ENCODE data around the gene NRIP2. TPM values are rescaled to one million over a fixed set of nuclear protein-coding genes. Genes with fewer than 3 reads are reported as not detected.

Gene NRIP2
- total RNA-seq, 1 donor: not detected

DNA sequence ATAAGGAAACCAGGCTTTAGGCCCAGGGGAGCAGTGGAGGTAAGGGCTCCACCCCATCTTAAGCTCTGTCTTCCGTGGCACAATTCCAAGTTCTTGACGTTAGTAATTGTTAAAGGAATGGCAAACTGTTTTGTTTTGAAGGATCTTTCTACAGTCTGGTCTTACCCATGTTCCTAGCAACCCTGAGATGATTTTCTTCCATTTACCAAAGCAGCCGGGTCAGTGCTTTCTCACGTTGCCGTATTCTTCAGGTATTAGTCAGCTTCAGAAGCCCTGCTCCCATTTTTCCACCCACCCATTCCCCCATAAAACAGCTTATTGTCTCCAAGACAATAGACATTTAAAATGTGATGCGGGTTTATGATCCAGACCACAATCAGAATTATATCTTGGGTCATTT, 10.3 kb downstream of the NRIP2 start:
- H3K36me3 ChIP-seq (ENCODE audit: insufficient read depth, low read length): peaks cover 70% of the 10 kb centered on the region
- H3K4me3 ChIP-seq (ENCODE audit: insufficient read depth, low read length): no peak overlapping the region
- no peaks in the 10 kb centered on the region for H3K9me3 ChIP-seq (ENCODE audit: low read depth, low read length)
- no peak overlapping the region for H2AFZ ChIP-seq (ENCODE audit: low read length)
- no peak overlapping the region for H3K27ac ChIP-seq (ENCODE audit: low read depth, low read length)
- no peaks in the 10 kb centered on the region for H3K27me3 ChIP-seq (ENCODE audit: insufficient read depth, low read length)
- DNase-seq (ENCODE audit: insufficient read length, low spot score, missing footprints): no peak
- no peak overlapping the region for H3K4me2 ChIP-seq (ENCODE audit: insufficient read depth, low read length)
- H4K20me1 ChIP-seq (ENCODE audit: insufficient read depth, low read length): no peaks in the 10 kb centered on the region
- H3K79me2 ChIP-seq (ENCODE audit: insufficient read depth, low read length): no peaks in the 10 kb centered on the region
- H3K4me1 ChIP-seq (ENCODE audit: insufficient read depth, low read length): no peaks in the 10 kb centered on the region
- TF ChIP-seq, protein P1, sequence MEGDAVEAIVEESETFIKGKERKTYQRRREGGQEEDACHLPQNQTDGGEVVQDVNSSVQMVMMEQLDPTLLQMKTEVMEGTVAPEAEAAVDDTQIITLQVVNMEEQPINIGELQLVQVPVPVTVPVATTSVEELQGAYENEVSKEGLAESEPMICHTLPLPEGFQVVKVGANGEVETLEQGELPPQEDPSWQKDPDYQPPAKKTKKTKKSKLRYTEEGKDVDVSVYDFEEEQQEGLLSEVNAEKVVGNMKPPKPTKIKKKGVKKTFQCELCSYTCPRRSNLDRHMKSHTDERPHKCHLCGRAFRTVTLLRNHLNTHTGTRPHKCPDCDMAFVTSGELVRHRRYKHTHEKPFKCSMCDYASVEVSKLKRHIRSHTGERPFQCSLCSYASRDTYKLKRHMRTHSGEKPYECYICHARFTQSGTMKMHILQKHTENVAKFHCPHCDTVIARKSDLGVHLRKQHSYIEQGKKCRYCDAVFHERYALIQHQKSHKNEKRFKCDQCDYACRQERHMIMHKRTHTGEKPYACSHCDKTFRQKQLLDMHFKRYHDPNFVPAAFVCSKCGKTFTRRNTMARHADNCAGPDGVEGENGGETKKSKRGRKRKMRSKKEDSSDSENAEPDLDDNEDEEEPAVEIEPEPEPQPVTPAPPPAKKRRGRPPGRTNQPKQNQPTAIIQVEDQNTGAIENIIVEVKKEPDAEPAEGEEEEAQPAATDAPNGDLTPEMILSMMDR (IDR thresholded peaks at IDR 0.05; ENCODE audit: extremely low read depth, low read depth, low read length): no peak

DNA sequence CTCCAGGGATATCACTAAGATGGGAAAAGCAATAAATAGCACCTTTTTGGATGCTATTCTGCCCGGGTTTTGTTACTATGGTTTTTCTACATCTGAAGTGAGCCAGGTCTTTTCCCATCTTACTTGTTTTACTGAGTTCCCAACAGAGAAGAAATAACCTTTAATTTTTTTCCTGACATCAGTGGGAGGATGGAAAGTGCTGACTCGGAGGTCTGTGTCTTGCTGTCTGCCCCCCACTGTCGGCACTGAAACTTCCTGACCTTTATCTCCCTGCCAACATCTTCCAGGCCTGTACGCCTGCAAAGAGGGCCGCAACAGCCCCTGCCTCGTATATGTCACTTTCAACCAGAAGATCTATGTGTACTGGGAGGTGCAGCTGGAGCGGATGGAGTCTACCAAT, 11.4 kb downstream of the NRIP2 start:
- H3K36me3 ChIP-seq (ENCODE audit: insufficient read depth, low read length): peaks cover 73% of the 10 kb centered on the region
- H3K79me2 ChIP-seq (ENCODE audit: insufficient read depth, low read length): no peaks in the 10 kb centered on the region
- H3K4me1 ChIP-seq (ENCODE audit: insufficient read depth, low read length): no peaks in the 10 kb centered on the region
- H3K27ac ChIP-seq (ENCODE audit: low read depth, low read length): no peak overlapping the region
- H3K4me3 ChIP-seq (ENCODE audit: insufficient read depth, low read length): no peak overlapping the region
- no peaks in the 10 kb centered on the region for H3K27me3 ChIP-seq (ENCODE audit: insufficient read depth, low read length)
- no peak overlapping the region for H2AFZ ChIP-seq (ENCODE audit: low read length)
- H3K4me2 ChIP-seq (ENCODE audit: insufficient read depth, low read length): no peak overlapping the region
- TF ChIP-seq, protein P1 (IDR thresholded peaks at IDR 0.05; ENCODE audit: extremely low read depth, low read depth, low read length): no peak
- H4K20me1 ChIP-seq (ENCODE audit: insufficient read depth, low read length): no peaks in the 10 kb centered on the region
- H3K9me3 ChIP-seq (ENCODE audit: low read depth, low read length): no peaks in the 10 kb centered on the region
- DNase-seq (ENCODE audit: insufficient read length, low spot score, missing footprints): no peak

DNA sequence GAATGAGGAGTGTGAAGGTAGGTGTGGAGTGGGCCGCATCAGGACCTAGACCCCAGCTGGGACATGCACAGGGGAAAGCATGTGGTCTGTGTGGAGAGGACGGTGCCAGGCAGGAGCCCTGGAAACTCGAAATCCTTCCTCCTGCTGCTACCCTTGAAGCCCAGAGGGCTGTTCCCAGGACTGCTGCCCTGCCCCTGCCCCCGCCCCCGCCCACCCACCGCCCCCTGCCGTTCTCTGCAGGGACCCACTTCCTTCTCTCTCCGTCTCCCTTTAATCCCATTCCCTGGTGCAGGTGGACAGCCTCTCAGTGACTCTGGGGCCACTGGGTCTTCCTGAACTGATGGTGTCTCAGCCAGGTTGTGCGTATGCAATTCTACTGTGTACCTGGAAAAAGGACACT, 14.4 kb downstream of the NRIP2 start:
- no peaks in the 10 kb centered on the region for H3K9me3 ChIP-seq (ENCODE audit: low read depth, low read length)
- H3K4me3 ChIP-seq (ENCODE audit: insufficient read depth, low read length): no peak overlapping the region
- H4K20me1 ChIP-seq (ENCODE audit: insufficient read depth, low read length): no peaks in the 10 kb centered on the region
- DNase-seq (ENCODE audit: insufficient read length, low spot score, missing footprints): no peak
- peaks cover 7% of the 10 kb centered on the region for H3K79me2 ChIP-seq (ENCODE audit: insufficient read depth, low read length)
- TF ChIP-seq, protein P1 (IDR thresholded peaks at IDR 0.05; ENCODE audit: extremely low read depth, low read depth, low read length): no peak
- H3K27ac ChIP-seq (ENCODE audit: low read depth, low read length): no peak overlapping the region
- H3K4me1 ChIP-seq (ENCODE audit: insufficient read depth, low read length): no peaks in the 10 kb centered on the region
- H3K27me3 ChIP-seq (ENCODE audit: insufficient read depth, low read length): no peaks in the 10 kb centered on the region
- no peak overlapping the region for H3K4me2 ChIP-seq (ENCODE audit: insufficient read depth, low read length)
- H3K36me3 ChIP-seq (ENCODE audit: insufficient read depth, low read length): peaks cover 67% of the 10 kb centered on the region
- no peak overlapping the region for H2AFZ ChIP-seq (ENCODE audit: low read length)

DNA sequence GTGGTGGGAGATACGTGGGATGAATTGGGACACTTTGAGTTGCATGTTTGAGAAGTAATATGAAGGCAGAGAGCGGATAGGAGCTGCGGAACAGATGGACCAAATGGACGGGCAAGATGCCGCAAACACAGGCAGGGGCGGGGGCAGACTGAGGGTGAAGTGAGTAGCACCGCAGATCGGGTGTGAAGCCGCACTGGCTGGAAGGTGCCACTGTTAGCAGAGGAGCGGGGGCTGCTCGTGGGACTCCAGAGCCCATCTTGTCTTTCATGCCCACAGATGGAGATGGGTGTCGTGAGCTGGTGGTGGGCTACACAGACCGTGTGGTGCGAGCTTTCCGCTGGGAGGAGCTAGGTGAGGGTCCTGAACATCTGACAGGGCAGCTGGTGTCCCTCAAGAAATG, 15.0 kb downstream of the NRIP2 start:
- no peak overlapping the region for H3K27ac ChIP-seq (ENCODE audit: low read depth, low read length)
- H3K4me2 ChIP-seq (ENCODE audit: insufficient read depth, low read length): no peak overlapping the region
- H3K27me3 ChIP-seq (ENCODE audit: insufficient read depth, low read length): no peaks in the 10 kb centered on the region
- H2AFZ ChIP-seq (ENCODE audit: low read length): no peak overlapping the region
- DNase-seq (ENCODE audit: insufficient read length, low spot score, missing footprints): no peak
- no peaks in the 10 kb centered on the region for H3K9me3 ChIP-seq (ENCODE audit: low read depth, low read length)
- no peaks in the 10 kb centered on the region for H3K4me1 ChIP-seq (ENCODE audit: insufficient read depth, low read length)
- H4K20me1 ChIP-seq (ENCODE audit: insufficient read depth, low read length): no peaks in the 10 kb centered on the region
- TF ChIP-seq, protein P1 (IDR thresholded peaks at IDR 0.05; ENCODE audit: extremely low read depth, low read depth, low read length): no peak
- H3K36me3 ChIP-seq (ENCODE audit: insufficient read depth, low read length): peaks cover 64% of the 10 kb centered on the region
- H3K4me3 ChIP-seq (ENCODE audit: insufficient read depth, low read length): no peak overlapping the region
- peaks cover 13% of the 10 kb centered on the region for H3K79me2 ChIP-seq (ENCODE audit: insufficient read depth, low read length)

Measured in osteoblast (primary cell).